ENCODE data around the gene FUT8.

Gene FUT8

DNA sequence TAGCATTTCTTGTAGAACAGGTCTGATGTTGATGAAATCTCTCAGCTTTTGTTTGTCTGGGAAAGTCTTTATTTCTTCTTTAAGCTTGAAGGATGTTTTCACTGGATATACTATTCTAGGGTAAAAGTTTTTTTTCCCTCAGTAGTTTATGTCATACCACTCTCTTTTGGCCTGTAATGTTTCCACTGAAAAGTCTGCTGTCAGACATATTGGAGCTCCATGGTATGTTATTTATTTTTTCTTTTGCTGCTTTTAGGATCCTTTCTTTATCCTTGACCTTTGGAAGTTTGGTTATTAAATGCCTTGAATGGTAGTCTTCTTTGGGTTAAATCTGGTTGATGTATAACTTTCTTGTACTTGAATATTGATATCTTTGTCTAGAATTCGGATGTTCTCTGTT lies 306.1 kb downstream of the FUT8 start:
- FAIRE-seq = no peak

DNA sequence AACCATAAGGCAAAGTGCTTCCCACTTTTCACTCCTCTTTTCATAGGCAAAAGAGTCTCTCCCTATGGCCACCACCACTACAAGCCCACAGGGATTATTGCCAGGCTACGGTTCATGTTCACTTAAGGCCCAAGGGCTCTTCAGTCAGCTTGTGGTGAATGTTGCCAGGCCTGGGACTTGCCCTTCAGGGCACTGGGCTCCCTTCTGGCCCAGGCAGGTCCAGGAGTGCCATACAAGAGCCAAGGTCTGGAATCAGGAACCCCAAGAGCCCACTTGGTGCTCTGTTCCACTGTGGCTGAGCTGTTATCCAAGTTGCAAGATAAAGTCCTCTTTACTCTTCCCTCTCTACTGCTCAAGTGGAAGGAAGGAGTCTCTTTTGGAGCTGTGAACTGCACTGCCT lies 307.6 kb downstream of the FUT8 start:
- FAIRE-seq = no peak

DNA sequence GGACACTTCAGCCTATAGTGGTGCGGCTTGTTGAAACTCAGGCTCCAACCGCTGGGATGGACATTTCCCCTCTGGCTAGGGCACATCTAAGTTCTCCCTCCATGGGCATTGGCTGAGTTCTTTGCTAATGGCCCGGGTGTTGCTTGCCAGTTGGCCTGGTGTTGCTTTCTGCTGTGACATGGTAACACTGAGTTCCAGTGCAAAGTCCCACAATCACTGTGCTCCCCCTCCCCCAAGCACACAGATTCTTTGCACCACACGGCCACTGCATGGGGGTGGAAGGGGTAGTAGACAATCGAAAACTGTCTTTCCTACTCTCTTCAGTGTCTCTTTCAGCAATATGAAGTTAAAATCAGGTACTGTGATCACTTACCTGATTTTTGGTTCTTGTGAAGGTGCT lies 308.2 kb downstream of the FUT8 start:
- FAIRE-seq = no peak

DNA sequence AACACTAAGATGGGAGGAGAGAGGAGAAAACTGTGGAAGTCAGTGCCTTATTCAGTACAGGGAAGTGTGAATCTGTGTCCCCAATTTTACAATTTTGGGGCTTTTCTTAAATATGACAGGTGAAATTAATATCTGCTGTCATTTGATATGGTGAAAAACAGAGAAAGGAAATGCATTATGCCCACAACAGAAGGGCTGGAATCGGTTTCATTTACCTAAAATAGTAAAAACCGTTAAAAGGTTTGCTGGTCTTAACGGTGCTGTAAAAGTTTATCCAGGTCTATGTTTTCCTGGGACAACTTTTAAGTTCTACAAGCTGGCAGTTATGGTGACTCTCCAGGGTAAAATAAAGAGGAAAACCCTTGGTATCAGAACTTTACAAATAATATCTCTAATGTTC lies 310.8 kb downstream of the FUT8 start:
- FAIRE-seq = no peak

DNA sequence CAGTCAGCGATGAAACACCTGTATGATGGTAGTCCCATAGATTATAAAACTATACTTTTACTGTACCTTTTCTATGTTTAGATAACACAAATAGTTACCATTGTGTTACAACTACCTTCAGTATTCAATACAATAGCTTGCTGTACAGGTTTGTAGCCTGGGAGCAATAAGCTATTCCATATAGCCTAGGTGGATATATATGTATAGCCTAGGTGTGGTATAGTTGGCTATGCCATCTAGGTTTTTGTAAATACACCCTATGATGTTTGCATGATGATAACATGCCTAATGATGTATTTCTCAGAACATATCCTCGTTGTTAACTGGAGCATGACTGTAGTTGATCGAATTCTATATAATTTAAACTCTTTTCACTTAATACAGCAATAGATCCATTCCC lies 316.1 kb downstream of the FUT8 start:
- FAIRE-seq = no peak

DNA sequence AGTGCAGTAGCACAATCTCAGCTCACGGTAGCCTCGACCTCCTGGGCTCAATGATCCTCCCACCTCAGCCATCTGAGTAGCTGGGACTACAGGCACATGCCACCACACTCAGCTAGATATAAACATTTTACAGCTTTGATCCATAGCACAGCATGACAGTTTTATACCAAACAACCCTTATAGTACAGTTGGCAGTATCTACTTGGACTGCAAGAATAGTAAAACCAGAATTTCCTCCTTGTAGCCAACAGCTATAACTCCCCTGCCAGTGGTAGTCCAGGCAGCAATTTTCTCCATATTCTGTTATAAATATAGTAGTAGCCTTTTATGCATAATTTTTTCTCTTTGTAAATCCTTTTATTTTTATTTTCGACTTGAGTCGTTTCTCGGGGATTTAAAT lies 317.0 kb downstream of the FUT8 start:
- FAIRE-seq = no peak

DNA sequence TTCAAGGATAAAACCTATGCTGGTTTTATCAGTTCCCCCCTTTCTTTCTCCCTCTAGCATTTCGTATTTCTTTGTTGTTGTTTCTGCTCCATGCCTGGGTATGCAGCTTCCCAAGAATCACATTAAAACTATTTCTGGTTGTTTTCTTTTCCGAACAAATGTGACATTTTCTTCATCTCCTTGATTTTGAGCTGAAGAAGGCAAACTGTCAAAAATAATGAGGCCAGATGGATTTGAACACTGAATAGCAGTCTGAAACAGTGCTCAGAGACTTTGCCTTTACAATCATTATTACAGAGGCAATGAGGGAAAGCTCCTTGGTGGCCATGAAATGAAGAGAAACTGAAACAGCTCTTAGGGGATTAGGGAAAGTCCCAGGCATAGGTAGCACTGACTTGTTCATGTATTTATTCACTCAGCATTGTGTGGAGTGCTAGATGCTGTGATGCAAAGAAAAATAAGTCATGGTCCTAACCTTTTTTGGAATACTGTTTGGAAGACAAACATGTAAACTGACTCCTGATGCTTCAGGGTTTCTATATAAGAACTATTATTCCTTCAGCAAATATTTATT lies 319.5 kb downstream of the FUT8 start:
- no peak for FAIRE-seq

DNA sequence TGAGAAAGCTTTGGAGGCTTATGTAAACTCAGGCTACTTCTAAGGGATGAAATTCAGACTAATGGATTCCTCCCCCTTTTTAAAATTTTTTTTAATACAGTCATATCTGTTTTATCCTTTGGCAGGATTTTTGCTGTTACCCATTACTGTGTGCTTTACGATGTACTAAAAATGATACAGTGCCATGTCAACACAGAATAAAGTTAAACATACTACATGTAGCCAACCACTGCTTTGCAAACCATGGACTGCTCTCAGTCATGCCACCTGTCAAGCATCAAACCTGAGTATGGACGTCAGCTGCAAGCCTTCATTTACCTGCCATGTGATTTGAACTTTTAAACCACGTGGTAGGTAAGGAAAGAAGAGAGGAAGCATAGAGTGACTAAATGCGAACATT lies 325.8 kb downstream of the FUT8 start:
- no peak for FAIRE-seq

DNA sequence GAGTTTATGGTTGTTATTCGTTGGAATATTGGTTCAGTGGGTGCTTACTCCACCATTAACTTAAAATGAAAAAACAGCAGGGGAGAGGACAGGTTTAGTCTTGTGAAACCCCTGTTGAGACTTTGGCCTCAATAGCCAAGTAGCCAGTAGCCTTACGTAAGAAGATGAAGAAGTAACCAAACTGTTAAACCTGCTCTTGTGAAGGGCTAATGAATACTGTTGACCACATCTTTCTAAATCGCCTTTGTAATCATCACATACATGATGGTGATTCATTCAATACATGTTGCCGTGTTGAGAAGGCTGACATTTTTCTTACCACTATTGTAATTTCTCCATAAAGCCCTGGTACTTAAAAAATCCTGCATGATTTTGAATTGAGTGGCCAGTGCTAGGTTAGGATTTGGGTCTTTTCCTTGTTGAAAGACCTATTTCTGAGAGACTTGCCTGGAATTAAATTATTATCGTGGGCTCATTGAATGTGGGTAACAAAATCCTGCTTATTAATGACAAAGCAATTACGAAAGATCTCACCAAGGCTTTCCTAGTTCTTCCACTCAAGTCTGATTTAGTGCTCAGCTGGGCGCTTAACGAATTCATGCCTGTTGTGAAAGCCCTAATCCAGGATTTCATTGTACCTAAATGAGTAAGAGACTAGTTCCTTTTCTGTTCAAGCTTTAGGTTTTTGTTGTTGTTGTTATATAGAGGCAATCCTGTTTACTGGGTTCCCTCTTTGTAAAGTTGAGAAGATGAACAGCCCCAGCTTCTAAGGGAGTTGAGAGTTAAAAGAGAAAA lies 333.1 kb downstream of the FUT8 start:
- FAIRE-seq = no peak

DNA sequence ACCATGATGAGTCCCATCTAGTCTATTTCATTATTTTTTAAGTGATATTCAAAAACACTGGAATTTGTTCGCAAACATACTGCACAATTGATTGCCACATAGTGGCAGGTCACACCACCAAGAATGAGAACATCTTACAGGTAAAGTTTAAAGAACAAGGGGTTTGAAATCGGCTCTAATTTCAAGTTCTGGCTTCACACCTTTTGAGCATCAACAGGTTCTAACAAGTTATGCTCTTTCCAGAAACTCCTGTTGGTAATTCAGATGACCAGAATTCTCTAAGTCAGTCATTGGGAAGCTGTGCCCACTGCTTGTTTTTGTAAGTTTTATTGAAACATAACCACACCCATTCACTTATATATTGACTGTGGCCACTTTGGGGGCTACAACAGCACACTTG lies 336.3 kb downstream of the FUT8 start:
- FAIRE-seq = no peak

DNA sequence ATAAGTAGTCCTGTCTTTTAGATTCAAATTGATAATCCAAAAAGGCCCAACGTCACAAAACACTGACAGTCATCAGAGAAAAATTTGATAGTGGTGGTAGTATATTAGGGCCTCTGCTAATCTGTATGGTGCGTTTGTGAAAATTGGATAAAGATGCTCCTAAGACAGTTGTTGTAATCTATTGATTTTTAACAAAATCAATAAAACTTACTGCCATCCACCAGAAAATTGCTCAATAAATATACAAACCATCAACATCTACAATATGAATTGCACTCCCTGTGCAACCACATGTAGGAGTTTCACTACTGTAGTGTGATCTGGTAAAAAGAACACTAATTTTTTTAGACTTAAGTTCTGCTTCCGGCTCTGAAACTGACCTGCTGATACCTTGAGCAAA lies 336.8 kb downstream of the FUT8 start:
- FAIRE-seq = no peak

DNA sequence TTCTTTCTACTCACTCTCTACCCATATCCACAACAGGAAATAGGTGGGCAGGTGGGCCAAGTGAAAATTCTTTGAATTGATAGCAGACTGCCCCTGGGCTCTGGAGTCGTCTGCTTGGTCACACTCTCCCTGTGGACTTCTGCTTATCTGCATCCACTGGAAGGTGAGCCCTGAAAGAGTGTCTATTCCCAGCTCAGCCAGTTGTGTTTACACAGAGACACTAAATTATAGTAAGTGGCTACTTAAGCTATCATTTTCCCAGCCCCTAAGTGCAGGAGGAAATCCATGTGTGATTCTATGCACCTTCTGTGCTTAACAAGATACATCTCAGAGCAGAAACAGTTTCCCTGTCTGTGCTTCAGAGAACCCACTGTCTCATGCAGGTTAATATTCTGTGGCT lies 338.4 kb downstream of the FUT8 start:
- FAIRE-seq = no peak

DNA sequence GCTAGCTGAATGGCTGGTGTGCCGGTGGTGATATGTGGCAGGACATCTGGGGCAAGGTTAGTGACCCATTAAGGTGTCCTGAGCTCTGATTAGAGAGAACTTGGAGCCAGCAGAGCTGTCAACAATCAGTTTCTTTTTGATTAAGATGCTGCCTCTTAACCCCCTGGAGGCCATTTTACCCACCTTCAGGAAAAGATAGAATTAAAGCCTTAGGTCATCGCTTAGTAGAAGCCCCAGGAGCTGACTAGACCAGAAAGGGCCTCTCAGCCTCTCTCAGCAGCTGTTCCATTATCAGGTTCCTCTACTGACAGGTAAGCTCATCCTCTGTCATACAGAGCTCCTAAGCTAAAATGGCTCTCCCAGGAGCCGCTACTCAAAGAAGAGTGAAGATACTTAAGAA lies 339.0 kb downstream of the FUT8 start:
- no peak for FAIRE-seq

DNA sequence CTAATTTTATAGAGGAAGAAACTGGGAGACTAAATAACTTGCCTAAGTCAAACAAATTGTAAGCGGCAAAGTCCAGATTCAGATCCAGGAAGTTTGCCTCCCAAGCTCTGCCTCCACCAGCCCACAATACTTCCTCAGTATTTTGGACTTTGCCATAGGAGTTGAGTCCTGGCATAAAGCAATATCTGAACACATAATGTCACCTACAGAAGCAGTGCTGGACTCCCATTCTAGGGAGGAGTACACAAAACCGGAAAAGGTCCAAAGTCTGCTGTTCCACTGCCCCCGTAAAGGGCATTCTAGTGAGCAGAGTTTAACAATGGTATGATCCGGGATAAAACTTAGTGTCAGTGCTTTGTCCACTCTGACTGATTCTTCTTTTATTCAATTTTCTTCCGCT lies 340.5 kb downstream of the FUT8 start:
- FAIRE-seq = no peak

DNA sequence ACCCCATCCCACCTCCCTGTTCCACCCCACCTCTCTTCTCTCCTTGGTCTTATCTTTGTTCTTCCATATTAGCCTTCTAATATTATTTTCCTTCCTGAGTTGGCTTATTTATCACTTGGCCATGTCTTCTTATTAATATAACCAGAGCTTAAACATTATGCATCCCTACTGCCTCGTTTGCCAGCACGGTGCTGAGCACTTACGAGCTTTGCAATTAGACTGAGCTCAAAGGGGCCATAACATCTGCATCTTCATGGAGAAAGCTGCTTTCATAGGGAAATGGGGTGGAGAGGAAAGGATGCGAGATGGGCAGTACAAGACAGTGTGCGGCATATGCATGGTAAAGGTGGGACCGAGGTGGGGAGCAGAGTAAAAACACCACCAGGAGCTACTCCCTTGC lies 342.8 kb downstream of the FUT8 start:
- no peak for FAIRE-seq

DNA sequence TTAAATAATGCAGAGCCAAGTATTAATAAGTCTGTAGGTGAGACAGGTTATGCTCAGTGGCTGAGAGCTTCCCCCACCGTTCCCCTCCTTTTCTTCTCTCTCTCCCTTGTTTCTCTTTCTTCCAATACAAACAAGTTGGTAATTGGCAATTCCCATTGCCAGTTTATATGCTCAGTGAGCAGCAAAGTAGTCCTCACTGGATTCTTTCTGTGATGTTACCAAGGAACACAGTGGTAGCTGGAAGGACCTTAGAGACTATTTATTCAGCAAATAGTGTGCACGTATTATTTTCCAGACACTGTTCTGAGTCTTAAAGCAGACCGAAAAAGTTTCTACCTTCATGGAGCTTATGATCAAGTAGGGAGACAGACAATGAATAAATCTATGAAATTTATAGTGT lies 344.4 kb downstream of the FUT8 start:
- FAIRE-seq = no peak

DNA sequence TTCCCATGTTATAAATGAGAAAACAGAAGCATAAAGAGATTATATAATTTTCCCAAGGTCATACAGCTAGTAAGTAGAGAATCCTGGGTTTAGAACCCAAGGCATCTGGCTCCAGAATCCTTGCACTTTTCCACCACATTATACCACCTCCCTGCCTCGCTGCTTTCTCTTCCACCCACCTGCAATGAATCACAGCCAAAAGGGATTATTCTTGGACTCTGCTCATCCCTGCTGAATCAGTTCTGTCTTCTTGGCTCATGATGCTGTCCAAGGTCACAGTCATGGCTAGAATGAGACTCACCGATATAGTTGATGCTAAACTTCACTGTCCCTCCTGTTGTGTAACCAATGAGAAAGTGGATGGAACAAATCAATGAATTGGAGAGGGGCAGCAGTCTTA lies 356.6 kb downstream of the FUT8 start:
- no peak for FAIRE-seq

DNA sequence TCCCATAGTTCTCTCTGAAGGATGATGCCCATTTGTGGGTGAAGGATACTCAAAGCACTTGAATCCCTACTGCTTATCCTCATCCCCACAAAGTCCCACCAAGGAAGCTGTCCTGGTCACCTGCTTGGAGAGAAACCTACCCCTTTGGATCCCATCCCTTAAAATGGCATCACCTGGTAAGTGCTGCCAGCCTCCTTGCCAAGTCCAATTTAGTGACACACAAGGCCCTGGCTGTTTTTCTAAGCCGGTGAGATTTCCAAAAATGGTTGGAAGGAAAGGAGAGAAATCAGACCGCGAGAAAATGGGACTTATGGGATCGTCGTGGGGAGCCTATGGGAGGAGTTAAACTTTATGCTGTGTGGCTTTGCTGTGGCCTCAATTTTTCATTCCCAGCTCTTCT lies 358.2 kb downstream of the FUT8 start:
- no peak for FAIRE-seq

DNA sequence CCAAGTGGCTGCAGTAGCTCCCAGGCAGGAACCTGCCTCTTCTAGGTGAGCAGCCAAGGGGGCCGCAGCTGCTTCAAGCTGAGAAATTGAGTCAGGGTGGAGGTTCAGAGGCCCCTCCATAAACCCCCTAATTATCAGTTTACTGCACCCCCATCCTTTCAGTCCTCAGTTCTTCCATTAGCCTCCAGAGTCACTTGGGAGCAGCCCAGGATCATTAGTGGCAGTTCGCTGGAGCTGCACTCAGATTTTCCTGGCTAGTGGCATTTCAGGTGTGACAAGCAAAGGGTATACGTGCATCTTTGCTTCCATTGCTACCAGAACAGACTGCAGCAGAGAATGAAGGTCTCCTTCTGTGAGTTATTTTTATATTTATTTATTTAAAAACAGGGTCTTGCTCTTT lies 358.7 kb downstream of the FUT8 start:
- FAIRE-seq = no peak

DNA sequence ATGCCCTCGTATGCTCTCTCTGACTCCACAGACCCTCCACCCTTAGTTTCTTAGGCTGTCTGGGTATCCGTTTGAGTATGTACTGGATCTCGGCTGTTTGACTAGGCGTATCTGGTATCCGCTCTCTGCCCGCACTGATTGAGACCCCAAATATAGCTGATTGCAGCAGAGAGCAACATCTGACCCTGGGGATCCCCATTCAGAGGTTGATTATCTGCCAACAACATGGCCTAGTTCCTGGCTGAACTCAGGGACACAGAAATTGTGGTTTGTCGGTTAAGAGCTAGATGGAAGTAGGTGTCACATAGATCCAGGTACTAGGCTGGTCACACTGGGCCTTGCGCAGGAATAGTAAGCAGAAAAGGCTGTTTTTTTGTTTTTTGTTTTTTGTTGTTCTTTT lies 359.9 kb downstream of the FUT8 start:
- no peak for FAIRE-seq

DNA sequence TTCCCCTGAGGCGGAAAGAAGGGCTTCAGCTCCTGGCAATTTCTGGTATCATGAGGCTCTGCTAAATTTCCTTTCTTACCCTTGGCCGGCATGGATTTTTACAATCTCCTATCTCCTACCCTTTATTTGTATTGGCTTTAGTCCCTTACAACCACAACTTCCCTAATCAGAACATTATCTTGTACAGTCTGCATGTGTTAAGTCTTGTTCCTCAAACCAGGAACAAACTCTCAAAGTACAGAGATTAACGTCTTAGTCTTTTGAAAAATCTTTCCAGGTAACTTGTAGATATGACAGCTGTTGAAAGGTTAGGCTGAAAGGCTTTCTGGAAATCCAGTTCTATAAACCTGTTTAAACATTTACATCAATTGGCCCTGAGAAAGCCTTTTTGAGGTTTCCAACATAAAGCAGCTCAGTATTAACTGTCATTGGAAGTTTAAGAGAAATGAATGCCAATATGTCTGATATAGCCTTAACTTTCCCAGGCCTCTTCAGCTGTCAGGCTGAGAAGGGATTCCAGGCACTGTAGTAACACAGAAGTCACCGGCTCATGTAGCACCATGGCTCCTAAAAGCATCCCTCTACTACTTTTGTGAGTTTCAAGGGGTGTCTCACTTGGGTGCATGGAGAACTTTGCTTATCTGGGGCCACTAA lies 360.5 kb downstream of the FUT8 start:
- FAIRE-seq = no peak

DNA sequence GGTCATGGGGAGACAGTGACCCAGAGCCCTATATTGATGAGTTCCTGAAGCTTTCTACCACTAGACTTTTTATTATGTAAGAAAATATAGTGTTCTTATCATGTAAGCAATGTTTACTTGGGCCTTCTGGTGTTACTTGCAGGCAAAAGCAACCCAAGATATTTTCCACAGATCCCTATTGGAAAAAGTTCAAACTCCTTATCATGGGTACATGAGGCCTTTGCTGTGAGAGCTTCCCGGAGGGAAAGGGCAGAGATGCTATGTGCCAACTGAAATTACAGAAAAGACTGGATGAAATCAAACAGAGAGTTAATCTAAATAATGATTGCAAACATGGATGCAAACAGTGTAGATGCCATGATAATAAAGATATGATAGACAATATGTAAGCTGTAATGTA lies 361.5 kb downstream of the FUT8 start:
- no peak for FAIRE-seq

DNA sequence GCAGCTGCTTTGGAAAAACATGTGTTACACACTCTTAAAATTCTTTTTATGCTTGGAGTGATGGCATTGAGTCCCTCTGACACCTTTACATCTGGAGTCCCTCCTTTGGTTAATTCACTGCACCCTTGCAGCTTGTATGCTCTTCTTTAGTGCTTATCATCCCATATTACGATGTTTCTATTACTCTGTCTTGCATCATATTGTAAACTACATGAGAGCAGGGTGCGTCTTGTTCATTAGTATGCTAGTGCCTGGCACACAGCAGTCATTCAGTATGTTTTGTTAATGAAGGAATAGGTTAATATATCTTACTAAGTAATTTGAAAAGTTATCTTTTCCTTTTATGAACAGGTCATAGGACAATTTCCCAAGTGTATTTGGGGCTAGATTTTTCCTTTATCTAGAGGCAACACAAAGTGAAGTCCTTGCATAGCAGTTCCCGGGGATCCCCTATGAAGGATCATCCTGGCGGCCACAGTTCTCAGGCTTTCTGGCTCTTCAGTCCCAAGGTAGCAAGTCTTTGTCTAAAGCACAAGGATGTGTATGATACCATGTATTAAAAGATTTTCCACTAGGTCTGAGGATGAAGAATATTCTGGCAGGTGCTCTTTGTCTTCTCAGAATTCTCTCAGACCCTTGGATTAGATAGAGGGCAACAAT lies 363.8 kb downstream of the FUT8 start:
- no peak for FAIRE-seq

DNA sequence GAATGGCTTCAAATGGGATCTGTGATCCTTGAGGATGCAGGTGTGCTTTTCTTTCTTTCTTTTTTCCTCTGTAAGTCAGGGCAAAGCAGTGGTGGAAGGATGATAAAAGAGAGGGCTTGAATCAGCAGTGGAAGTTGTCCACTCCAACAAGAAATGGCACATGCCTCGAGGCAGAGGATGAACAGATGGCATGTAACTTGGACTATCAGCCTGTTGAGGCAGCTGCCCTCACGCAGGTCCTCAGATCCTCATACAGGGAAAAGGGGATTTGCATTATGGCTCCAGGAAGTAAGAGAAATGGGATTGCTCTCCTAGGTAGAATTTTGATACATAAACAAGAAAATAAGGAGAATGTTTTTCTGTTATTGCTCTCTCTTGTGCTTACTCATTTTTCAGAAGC lies 368.0 kb downstream of the FUT8 start:
- FAIRE-seq = no peak

Measured in TTC549 (cell line).